K562 (cell line): Measurements from ENCODE around the gene EXOC4. TPM values are rescaled to one million over a fixed set of nuclear protein-coding genes. Genes with fewer than 3 reads are reported as not detected.
A peak's percentile ranks its signal among the peaks of the same experiment; 100 is the strongest.

Source experiments
- ATAC-seq: fragments of 200-7000 bp; cut with Tn5 transposase; 3 replicates; pipeline ENCODE4 v1.9.1; 2020; ENCODE audit warnings: moderate library complexity
- BruUV-seq: library from RNA; stranded (reverse); fragments of 400-500 nt; replicated peaks from 2 replicates; lab custom pipeline; 2021; lab: Mats Ljungman, UMichigan
- CTCF ChIA-PET: fragments of 300-600 bp; formaldehyde crosslinking; extraction: SDS; loops from one replicate; lab custom pipeline; 2021; ENCODE audit warnings: low intra/inter-chr PET ratio; lab: Yijun Ruan, JAX
- POLR2A ChIA-PET: fragments of 300-600, 350-650 bp; sonication (Branson Sonifier 250); formaldehyde crosslinking; extraction: SDS; loops from one replicate; lab custom pipeline; 2021; ENCODE audit warnings: antibody characterized with exemption, inconsistent platforms; lab: Yijun Ruan, JAX
- DNase-seq, 4 experiments: peaks; one replicate each; pipeline versions ENCODE4 v3.0.0 to v3.0.0-alpha.2; 2011 to 2018; ENCODE audit warnings: low spot score in 3 of 4, mixed read lengths in 3 of 4; ENCODE audit errors: extremely low read depth in 1 of 4
- FAIRE-seq: peaks from 2 replicates; lab custom pipeline; 2011; peaks lifted over from hg19 to GRCh38; lab: Jason Lieb, UNC
- H2AFZ ChIP-seq: 2 replicates; pipeline ENCODE4 v1.6.0; 2011; ENCODE audit warnings: low read depth, low read length, control low read depth, inconsistent platforms
- H3K27ac ChIP-seq: fragments of 200-600 bp; 3 replicates; pipeline ENCODE4 v1.8.0; 2011; ENCODE audit warnings: low read depth, mild to moderate bottlenecking, control low read depth, inconsistent platforms, low read length, moderate library complexity, mixed read lengths; ENCODE audit errors: extremely low read depth
- H3K27me3 ChIP-seq, 2 experiments: fragments of 300-600 bp in 1 of 2; 2 replicates in 1 of 2; 3 replicates in 1 of 2; pipeline versions ENCODE4 v1.6.0 to v1.8.0; 2011; ENCODE audit warnings: inconsistent platforms in 2 of 2, low read length in 2 of 2, mild to moderate bottlenecking in 1 of 2, mixed read lengths in 1 of 2, moderate library complexity in 1 of 2; ENCODE audit not compliant: control insufficient read depth in 2 of 2, insufficient read depth in 2 of 2
- H3K36me3 ChIP-seq: fragments of 300-600 bp; 3 replicates; pipeline ENCODE4 v1.8.0; 2011; ENCODE audit warnings: mild to moderate bottlenecking, low read length, inconsistent platforms; ENCODE audit not compliant: control insufficient read depth, insufficient read depth
- H3K4me1 ChIP-seq, 2 experiments: fragments of 200-600 bp in 1 of 2; replicated peaks in 1 of 2; 2 replicates in 1 of 2; 3 replicates in 1 of 2; pipeline versions ENCODE4 v1.5.1 to v1.8.0; 2011; ENCODE audit warnings: inconsistent platforms in 2 of 2, low read length in 2 of 2, mild to moderate bottlenecking in 1 of 2, mixed read lengths in 1 of 2, moderate library complexity in 1 of 2; ENCODE audit not compliant: control insufficient read depth in 2 of 2, insufficient read depth in 2 of 2
- H3K4me2 ChIP-seq: 2 replicates; pipeline ENCODE4 v1.6.1; 2011; ENCODE audit warnings: low read length, control low read depth, inconsistent platforms, mixed read lengths; ENCODE audit not compliant: insufficient read depth
- H3K4me3 ChIP-seq: fragments of 200-600 bp; sonication (generic), shearing (Covaris generic); 2 replicates; pipeline ENCODE4 v1.5.1; 2016; ENCODE audit warnings: control low read depth, inconsistent platforms
- H3K79me2 ChIP-seq: fragments of 200-600 bp; 3 replicates; pipeline ENCODE4 v1.8.0; 2011; ENCODE audit warnings: low read length, inconsistent platforms; ENCODE audit not compliant: control insufficient read depth, insufficient read depth
- H3K9ac ChIP-seq, 2 experiments: 2 replicates each; pipeline versions ENCODE4 v1.6.0 to v1.6.1; 2011; ENCODE audit warnings: low read depth in 2 of 2, low read length in 2 of 2, control low read depth in 1 of 2, inconsistent platforms in 1 of 2, mild to moderate bottlenecking in 1 of 2, mixed read lengths in 1 of 2; ENCODE audit not compliant: insufficient read depth in 1 of 2
- H3K9me1 ChIP-seq: one replicate; pipeline ENCODE4 v1.6.0; 2011; ENCODE audit warnings: inconsistent platforms, mild to moderate bottlenecking, low read length, moderate library complexity; ENCODE audit not compliant: control insufficient read depth, insufficient read depth
- H3K9me3 ChIP-seq: replicated peaks from 2 replicates; pipeline ENCODE4 v1.5.1; 2011; ENCODE audit warnings: low read depth, low read length, inconsistent platforms; ENCODE audit not compliant: control insufficient read depth, insufficient read depth
- H4K20me1 ChIP-seq: replicated peaks from 2 replicates; pipeline ENCODE4 v1.6.1; 2011; ENCODE audit warnings: low read length, inconsistent platforms, mixed read lengths; ENCODE audit not compliant: control insufficient read depth, insufficient read depth
- C11orf30 ChIP-seq: fragments of 450-650 bp; IDR thresholded peaks from 2 replicates; pipeline ENCODE4 v1.6.1; 2016; ENCODE audit warnings: low read depth, mild to moderate bottlenecking
- MAFF ChIP-seq: IDR thresholded peaks from 2 replicates; pipeline ENCODE4 v1.6.1; 2012; ENCODE audit warnings: low read length, improper control_type of control experiment
- MAFG ChIP-seq: fragments of 450-650 bp; conservative IDR thresholded peaks from 2 replicates; pipeline ENCODE4 v1.6.1; 2016; ENCODE audit warnings: missing genetic modification characterization, missing compliant biosample characterization
- MAFK ChIP-seq: IDR thresholded peaks from 2 replicates; pipeline ENCODE4 v1.6.1; 2011; ENCODE audit warnings: low read length, improper control_type of control experiment
- PHF8 ChIP-seq: fragments of 200-600 bp; sonication (generic); IDR thresholded peaks from 2 replicates; pipeline ENCODE4 v1.6.1; 2012; ENCODE audit warnings: mixed run types, mild to moderate bottlenecking, inconsistent platforms, low read length, moderate library complexity, borderline replicate concordance
- SAFB2 ChIP-seq: fragments of 200-400 bp; formaldehyde crosslinking; IDR thresholded peaks from 2 replicates; pipeline ENCODE4 v1.6.1; 2018; ENCODE audit warnings: borderline replicate concordance, low read length, low read depth, moderate library complexity; ENCODE audit not compliant: severe bottlenecking
- SMARCA4 ChIP-seq: fragments of 450-650 bp; IDR thresholded peaks from 2 replicates; pipeline ENCODE4 v1.6.1; 2016
- ZNF316 ChIP-seq: fragments of 450-650 bp; IDR thresholded peaks from 2 replicates; pipeline ENCODE4 v1.6.1; 2016
- ZNF384 ChIP-seq: IDR thresholded peaks from 2 replicates; pipeline ENCODE4 v1.6.1; 2012; ENCODE audit warnings: low read depth, low read length, improper control_type of control experiment
- ZNF518B ChIP-seq: fragments of 250-450 bp; sonication (Bioruptor Pico); IDR thresholded peaks from 2 replicates; pipeline ENCODE4 v1.5.0; 2021; ENCODE audit warnings: mild to moderate bottlenecking, moderate library complexity
- WGBS: fragments of 100-300 bp; shearing (Covaris generic); methylation state at CpG from one replicate; pipeline ENCODE4 v1.1.6; 2016; ENCODE audit warnings: low coverage, mixed read lengths; ENCODE audit not compliant: insufficient coverage; ENCODE audit errors: missing lambda C conversion rate; 5-methylcytosine and 5-hydroxymethylcytosine counted together
- in situ Hi-C: fragments of 300-500 bp; cut with MboI; formaldehyde crosslinking; loops from 4 replicates; pipeline ENCODE4 v1.15.0; 2018; ENCODE audit warnings: inconsistent platforms, mixed read lengths
- intact Hi-C: fragments of 100-400 bp; cut with micrococcal nuclease; formaldehyde crosslinking; loops from 2 replicates; pipeline ENCODE4 v1.14.2; 2022
- polyA plus RNA-seq, 8 experiments: library from polyadenylated mRNA; depleted of rRNA in 4 of 8; stranded (reverse) in 5 of 8; unstranded in 3 of 8; fragments of >200 nt; fragmentation: Nextera tagmentation in 2 of 8; fragmentation: Illumina TruSeq in 1 of 8; extraction: Ambion mirVana in 2 of 8; extraction: Trizol in 1 of 8; gene quantifications; 2 replicates each; pipeline versions ENCODE4 v1.2.1 to v1.2.3, GENCODE V29; 2011 to 2014; ENCODE audit warnings: inconsistent platforms in 1 of 8, missing spikeins in 1 of 8
- total RNA-seq, 7 experiments: library from RNA; depleted of rRNA in 6 of 7; stranded (reverse); fragments of >200 nt in 6 of 7; fragmentation: Illumina TruSeq in 2 of 7; extraction: Trizol in 2 of 7; gene quantifications; 2 replicates each; pipeline versions ENCODE4 v1.2.1 to v1.2.3, GENCODE V29; 2011 to 2021; ENCODE audit warnings: low replicate concordance in 1 of 7

The EXOC4 gene
- total and polyA plus RNA-seq, 9 of the 15 experiments (the other 6 are each of a cell fraction or from before 2014, with no cell fraction given), result 18.5 to 73.1 (median 46.6) TPM

GRCh38 chr7:133609806-133610205 lies 356.9 kb downstream of the EXOC4 start:
- Histone ChIP-seq H4K20me1 (no peaks in the 10 kb centered on the region; the same call in 1 of the 2 replicates), H3K4me2 (no peak overlapping the region), H3K9me1 (no peaks in the 10 kb centered on the region), H3K4me1 (no peaks in the 10 kb centered on the region; a peak in 1 of 5 replicates), H3K9me3 (no peaks in the 10 kb centered on the region), H2AFZ (no peak overlapping the region), H3K27ac (no peak overlapping the region), H3K9ac (no peak overlapping the region), H3K4me3 (no peak overlapping the region), H3K27me3 (no peaks in the 10 kb centered on the region), H3K79me2 (no peaks in the 10 kb centered on the region), H3K36me3 (no peaks in the 10 kb centered on the region)
- no peak for FAIRE-seq
- TF ChIP-seq SAFB2, result no peak
- 0 out of 2 replicates have a peak, but pooled peaks have one; percentile 17 for TF ChIP-seq PHF8
- ChIA-PET POLR2A (interaction anchor here (0.6 kb wide), 1 partner anchor 20 kb away, joined by 3 read pairs; no protein-coding TSS in a partner anchor), CTCF (no interaction called here)
- DNase-seq, result no peak
- intact Hi-C loops, result no loop called here
- WGBS, result 11% methylated on average over 1 of the region's 1 CpG
- in situ Hi-C loops, result no loop called here
- ATAC-seq, result no peak
- BruUV-seq, result no TSS peak

GRCh38 chr7:133611955-133612354 lies 359.1 kb downstream of the EXOC4 start:
- Histone ChIP-seq H3K9me3 (no peaks in the 10 kb centered on the region), H3K36me3 (no peaks in the 10 kb centered on the region), H3K27me3 (no peaks in the 10 kb centered on the region), H3K4me2 (no peak overlapping the region), H3K9ac (no peak overlapping the region), H3K9me1 (no peaks in the 10 kb centered on the region), H2AFZ (no peak overlapping the region), H3K27ac (no peak overlapping the region), H3K79me2 (no peaks in the 10 kb centered on the region), H4K20me1 (no peaks in the 10 kb centered on the region), H3K4me1 (no peaks in the 10 kb centered on the region; a peak in 1 of 5 replicates), H3K4me3 (no peak overlapping the region)
- ChIA-PET POLR2A (no interaction called here), CTCF (no interaction called here)
- TF ChIP-seq MAFK (peak; percentile 86), ZNF316 (peak; percentile 92), C11orf30 (peak; percentile 80), ZNF518B (no peak), MAFF (peak; percentile 78), MAFG (tag) (peak; percentile 84), SMARCA4 (no peak), ZNF384 (no peak)
- DNase-seq (no peak), ATAC-seq (no peak), FAIRE-seq (no peak)
- in situ Hi-C loops (no loop called here), intact Hi-C loops (no loop called here)
- BruUV-seq, result no TSS peak
